OCI-LY7 (cell line): ENCODE measurements around the gene UBE2M.

Source experiments
- CTCF ChIP-seq: fragments of 200-600 bp; sonication (generic); conservative IDR thresholded peaks from 2 replicates; pipeline ENCODE4 v1.5.1; 2014; ENCODE audit warnings: mild to moderate bottlenecking, antibody characterized with exemption, low read length, moderate library complexity, mixed read lengths
- EZH2phosphoT487 ChIP-seq: fragments of 200-600 bp; sonication (generic); IDR thresholded peaks from 2 replicates; pipeline ENCODE4 v1.6.1; 2018; ENCODE audit warnings: low read depth, borderline replicate concordance, mild to moderate bottlenecking, mixed run types, antibody characterized with exemption, low read length, moderate library complexity, mixed read lengths

GRCh38 chr19:58563034-58563573 lies 4.7 kb upstream of the UBE2M start:
- no peak for TF ChIP-seq CTCF
- no peak for TF ChIP-seq EZH2phosphoT487
